EH (cell line): ENCODE results near the gene ORM2.
A peak's percentile ranks its signal among the peaks of the same experiment; 100 is the strongest.
"Not testable (repeated sequence)": the region's sequence is repeated elsewhere in the genome, so short reads cannot be mapped to it uniquely, and the experiment has no call there.

Source experiments
- DNase-seq: peaks from one replicate; pipeline ENCODE4 v3.0.0-alpha.2; 2015; ENCODE audit warnings: low read depth

ORM2 gene

GRCh38 chr9:114314881-114315722 is 14.6 kb upstream of the ORM2 start:
- DNase-seq: peak; percentile 21

DNA sequence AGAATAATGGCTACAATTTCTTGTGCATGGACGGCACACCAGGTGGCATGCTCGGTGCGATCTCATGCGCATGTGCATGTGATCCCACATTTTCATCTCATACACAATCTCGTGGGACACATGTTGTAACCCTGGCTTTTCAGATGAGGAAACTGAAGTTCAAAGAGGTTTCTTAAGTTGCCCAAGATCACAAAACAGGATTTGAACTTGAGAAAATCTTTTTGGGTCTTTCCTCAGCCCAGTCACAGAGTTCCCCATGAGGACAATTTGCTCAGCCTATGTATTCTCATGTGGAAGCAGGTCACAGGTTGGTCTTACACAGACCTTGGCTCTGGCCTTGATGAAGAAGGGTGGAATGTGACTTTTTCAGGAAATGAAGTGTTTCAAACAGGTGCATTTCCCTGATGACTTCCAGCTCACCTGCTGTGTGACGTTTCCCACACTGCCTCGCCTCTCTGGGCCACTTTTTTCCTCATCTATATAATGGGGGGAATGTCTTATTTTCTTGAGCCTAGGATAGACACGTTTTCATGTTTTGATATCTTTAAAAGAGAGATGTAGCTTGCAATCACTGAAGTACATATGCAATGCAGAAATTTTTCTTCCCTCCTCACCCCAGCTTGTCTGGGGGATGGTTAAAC is 13.8 kb upstream of the ORM2 start:
- no peak for DNase-seq

DNA sequence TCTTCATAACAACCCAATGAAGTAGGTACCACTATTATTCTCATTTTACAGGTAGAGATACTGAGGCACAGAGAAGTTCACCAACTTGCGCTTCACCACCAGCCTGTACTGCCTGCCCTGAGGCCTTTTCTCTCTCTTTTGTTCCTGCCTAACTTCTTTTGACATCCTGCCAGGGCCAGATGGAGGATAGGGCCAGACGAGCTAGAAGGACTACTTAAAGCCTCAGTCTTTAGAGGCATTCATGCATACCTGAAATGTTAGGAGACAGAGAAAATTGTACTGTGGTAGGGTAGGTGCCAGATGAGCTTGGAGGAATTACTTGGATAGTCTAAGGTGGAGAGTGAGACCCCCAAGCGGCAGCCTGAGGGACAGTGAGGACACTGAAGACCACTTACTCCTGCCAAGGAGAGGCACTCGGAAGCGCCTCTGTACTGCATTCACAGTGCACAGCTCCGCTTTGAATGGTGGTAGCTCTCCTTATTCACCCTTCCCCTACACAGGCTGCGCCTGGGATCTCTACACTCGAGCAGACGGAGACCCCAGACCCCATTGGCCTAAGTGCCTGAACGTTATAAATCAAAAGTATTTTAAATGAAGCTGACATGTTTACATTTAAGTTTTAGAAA is 13.0 kb upstream of the ORM2 start:
- DNase-seq: no peak

DNA sequence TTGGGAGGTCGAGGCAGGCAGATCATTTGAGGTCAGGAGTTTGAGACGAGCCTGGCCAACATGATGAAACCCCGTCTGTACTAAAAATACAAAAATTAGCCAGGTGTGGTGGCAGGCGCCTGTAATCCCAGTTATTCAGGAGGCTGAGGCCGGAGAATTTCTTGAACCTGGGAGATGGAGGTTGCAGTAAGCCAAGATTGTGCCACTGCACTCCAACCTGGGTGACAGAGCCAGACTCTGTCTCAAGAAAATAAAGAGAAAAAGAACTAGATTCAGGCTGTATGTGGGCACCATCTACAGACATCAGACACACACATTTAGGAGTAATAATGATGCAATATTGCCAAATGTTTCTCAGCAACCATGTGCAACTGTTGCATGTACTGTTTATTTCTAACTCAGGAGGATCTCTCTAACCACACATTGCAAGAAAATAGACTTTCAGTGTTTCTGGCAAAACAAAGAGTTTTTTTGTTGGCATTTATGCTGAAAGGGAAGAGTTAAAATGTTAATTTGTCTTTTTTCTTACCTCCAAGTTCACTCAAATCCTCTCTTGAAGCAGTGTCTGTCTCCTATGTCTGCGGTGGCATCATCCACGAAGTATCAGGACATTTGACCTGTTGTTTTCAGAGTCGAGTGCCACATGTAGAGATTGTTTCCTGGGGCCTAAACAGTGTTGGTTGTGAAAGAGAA is 11.9 kb upstream of the ORM2 start:
- peak; percentile 64 for DNase-seq

DNA sequence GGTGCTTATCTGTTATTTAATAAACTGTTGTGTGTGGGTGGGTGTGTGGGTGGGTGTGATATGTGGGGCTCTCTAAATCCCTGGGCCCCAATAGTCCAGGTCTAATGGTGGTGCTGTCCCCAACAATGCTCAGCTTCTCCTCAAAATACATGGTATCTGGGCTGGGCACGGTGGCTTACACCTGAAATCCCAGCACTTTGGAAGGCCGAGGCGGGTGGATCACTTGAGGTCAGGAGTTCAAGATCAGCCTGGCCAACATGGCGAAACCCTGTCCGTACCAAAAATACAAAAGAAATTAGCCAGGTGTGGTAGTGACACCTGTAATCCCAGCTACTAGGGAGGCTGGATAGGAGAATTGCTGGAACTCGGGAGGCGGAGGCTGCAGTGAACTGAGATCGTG is 11.3 kb upstream of the ORM2 start:
- DNase-seq: no peak

- DNase-seq: no peak
Observed at GRCh38 chr9:114319147-114319546, 10.5 kb upstream of the ORM2 start.

- peak; percentile 76 for DNase-seq
Observed at GRCh38 chr9:114320710-114321109, 9.0 kb upstream of the ORM2 start.

- peak; percentile 66 for DNase-seq
Observed at GRCh38 chr9:114321759-114322158, 7.9 kb upstream of the ORM2 start.

GRCh38 chr9:114322160-114322818 is 7.4 kb upstream of the ORM2 start:
- not testable (repeated sequence) for DNase-seq

GRCh38 chr9:114322831-114323531 is 6.7 kb upstream of the ORM2 start, which contains the start of gene ORM1:
ORM1 (plus strand) TSS chr9:114323098; CDS start chr9:114323134, 36 bp downstream.
- not testable (repeated sequence) for DNase-seq

- not testable (repeated sequence) for DNase-seq
Observed at GRCh38 chr9:114323849-114324248, 5.8 kb upstream of the ORM2 start.

DNA sequence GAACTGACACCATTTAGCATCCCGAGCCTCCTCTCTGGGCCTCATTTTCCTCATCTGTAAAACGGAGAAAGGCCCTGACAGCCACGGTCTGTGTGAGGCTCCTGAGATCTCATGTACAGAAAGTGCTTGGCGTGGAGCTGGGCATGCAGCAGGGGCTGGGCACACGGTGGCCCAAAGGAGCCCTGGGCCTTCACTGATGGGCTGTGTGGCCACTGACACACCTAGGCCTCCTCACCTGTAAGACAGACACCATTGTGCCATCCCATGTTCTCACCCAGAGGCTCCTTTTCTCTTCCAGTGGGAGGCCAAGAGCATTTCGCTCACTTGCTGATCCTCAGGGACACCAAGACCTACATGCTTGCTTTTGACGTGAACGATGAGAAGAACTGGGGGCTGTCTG is 5.2 kb upstream of the ORM2 start:
- no peak for DNase-seq

DNA sequence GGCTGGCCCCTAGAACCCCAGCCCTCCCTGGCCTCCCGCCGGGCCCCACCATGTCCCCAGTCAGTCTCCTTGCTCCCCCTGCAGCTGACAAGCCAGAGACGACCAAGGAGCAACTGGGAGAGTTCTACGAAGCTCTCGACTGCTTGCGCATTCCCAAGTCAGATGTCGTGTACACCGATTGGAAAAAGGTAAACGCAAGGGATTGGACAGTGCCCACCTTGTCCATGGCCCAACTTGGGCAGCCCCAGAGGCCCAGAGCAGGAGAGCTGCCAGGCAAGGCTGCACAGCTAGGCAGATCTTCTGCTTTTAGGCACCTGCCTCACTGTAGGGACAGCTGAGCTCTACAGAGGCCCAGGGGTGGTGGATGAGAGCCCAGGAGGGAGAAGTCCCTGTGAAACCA is 4.7 kb upstream of the ORM2 start:
- DNase-seq: not testable (repeated sequence)

DNA sequence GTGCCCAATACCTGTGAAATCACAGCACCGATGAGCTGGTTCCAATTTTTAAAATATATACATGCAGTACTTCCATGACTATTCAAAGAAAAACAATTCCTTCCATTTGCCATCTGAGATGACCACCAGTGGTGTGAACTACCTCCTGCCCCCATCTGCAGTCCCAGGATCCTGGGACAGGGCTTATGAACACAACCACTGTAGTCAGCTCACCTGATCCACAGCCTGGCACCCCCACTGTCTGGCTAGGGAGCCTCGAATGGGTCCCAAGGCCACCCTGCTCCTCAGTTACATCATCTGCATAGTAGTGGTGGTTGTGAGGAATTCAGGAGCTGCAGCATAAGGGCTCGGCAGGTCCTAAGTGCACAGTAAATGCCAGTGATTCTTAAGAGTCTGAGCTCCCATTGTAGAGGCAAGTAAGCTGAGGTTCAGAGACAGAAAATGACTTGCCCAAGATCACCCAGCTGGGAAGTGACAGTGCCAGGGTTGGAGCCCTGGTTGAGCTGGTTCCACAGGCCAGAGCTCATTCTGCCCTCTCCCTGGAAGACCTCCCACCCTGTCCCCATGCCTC is 3.9 kb upstream of the ORM2 start:
- DNase-seq: not testable (repeated sequence)

- no peak for DNase-seq
Observed at GRCh38 chr9:114327749-114328148, 1.9 kb upstream of the ORM2 start.

DNA sequence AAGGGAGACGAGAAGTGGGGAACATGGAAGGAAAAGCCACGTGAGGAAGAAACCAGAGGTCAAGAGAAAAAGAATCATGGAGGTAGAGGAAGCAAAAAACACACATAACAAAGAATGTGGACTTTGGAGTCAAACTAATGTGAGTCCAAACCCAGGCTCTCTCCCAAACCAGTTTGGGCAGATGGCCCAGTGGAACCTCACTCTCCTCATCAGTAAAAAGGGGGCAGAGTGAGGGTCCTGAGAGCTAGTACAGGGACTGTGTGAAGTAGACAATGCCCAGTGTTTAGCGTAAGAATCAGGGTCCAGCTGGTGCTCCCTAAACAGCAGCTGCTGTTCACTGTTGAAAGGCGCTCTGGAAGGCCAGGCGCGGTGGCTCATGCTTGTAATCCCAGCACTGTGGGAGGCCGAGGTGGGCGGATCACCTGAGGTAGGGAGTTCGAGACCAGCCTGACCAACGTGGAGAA is 1.3 kb upstream of the ORM2 start:
- DNase-seq: not testable (repeated sequence)

DNA sequence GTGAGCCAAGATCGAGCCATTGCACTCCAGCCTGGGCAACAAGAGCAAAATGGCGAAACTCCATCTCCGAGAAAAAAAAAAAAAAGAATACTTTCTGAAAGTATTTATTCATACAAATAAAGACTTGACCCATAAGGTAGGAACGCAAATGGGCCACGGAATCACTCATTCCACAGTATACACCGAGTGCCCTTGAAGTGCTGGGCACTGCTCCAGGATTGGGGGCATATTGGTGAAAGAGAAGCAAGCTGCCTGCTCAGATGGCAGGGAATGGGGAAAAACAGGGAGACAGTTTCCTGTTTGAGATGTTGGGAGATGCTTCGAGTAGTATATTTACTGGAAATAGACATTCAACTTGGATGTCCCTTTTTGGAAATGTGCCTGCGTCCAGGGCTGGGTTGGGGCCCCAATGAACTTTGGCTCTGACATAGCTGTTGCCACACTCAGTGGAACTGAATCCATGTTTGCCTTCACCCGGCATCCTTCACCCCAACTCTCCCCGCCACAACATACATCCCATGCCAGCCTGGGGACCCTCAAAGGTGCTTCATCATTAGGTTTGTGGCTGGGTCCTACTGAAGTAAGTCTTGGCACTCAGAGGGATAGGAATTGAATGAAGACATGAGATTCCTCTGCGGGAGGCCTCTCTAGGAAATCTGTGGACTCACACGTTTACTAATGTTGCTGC is 588 bp upstream of the ORM2 start:
- DNase-seq: not testable (repeated sequence)

DNA sequence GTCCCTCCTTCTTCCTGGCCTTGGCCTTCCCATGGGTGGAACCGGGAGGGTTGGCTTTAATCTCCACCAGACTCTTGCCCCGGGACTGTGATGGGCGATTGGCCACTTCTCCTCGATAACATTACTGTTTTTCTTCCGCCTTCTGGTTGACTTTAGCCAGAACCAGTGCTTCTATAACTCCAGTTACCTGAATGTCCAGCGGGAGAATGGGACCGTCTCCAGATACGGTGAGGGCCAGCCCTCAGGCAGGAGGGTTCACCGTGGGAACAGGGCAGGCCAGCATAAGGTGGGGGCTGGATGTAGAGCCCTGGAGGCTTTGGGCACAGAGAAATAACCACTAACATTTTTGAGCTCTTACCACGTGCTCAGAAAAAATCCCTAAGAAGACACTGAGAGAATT is 967 bp downstream of the ORM2 start:
- no peak for DNase-seq

DNA sequence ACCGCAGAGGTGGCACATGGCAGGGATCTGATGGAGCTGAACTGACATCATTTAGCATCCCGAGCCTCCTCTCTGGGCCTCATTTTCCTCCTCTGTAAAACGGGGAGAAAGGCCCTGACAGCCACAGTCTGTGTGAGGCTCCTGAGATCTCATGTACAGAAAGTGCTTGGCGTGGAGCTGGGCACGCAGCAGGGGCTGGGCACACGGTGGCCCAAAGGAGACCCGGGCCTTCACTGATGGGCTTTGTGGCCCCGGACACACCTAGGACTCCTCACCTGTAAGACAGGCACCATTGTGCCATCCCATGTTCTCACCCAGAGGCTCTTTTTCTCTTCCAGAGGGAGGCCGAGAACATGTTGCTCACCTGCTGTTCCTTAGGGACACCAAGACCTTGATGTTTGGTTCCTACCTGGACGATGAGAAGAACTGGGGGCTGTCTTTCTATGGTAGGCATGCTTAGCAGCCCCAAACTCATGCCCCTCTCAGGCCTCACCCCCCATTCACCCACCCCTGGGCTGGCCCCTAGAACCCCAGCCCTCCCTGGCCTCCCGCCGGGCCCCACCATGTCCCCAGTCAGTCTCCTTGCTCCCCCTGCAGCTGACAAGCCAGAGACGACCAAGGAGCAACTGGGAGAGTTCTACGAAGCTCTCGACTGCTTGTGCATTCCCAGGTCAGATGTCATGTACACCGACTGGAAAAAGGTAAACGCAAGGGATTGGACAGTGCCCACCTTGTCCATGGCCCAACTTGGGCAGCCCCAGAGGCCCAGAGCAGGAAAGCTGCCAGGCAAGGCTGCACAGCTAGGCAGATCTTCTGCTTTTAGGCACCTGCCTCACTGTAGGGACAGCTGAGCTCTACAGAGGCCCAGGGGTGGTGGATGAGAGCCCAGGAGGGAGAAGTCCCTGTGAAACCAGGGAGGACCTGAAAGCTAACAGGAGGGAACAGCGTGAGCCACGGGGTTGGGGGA is 1.8 kb downstream of the ORM2 start:
- not testable (repeated sequence) for DNase-seq
